Measurements from ENCODE around the gene PHTF1.

Gene PHTF1

GRCh38 chr1:113759333-113760101 is at the start of gene PHTF1:
Gene PHTF1 (minus strand): TSS chr1:113759486. CDS start chr1:113758703, 783 bp downstream.
- DNase-seq (ENCODE audit: low read depth in 2 of 2) = peak; percentile 17 to 49

DNA sequence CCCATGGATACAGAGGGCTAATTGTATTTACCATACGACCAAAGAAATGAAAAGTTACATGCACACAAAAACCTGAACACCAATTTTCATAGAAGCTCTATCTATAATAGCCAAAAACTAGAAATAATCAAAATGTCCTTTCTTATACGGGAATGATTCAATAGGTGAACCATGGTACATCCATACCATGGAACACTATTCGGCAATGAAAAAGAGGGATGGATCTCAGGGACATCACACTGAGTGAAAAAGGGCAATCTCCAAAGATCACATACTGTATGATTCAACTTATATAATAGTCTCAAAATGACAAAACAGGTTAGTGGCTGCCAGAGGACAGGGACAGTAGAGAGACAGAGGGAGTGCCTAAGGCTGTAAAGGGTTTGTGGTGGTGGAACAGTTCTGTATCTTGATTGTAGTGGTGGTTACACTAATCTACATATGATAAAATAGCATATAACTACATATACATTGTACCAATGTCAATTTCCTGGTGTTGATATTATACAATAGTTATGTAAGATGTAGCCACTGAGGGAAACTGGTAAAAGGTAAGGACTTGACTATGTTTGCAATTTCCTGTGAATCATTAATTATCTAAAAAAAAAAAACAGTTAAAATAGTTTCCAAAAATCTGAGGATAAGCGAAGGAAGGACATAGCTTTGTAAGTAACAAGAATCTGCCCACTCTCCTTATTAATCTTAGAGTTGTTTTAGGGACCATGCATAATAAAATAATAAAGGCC is 49.3 kb upstream of the PHTF1 start:
- DNase-seq (ENCODE audit: low read depth in 2 of 2) = no peak

DNA sequence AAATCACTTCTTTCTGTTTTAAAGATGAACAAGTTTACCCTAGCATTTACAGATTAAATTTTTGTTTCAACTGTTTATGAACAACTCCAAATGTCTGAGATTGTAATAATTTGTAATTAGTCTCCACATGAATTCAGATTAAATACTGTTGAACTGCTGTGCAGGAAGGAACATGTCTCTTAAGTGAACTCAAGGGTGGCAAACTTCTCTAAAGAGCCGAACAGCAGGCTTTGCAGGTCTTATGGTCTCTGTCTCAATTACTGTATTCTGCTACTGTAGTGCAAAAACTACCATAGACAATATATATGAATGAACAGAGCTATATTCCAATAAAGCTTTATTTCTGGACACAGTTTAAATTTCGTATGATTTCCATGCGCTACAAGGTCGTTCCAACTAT is 46.4 kb upstream of the PHTF1 start:
- DNase-seq (ENCODE audit: low read depth in 2 of 2) = no peak

DNA sequence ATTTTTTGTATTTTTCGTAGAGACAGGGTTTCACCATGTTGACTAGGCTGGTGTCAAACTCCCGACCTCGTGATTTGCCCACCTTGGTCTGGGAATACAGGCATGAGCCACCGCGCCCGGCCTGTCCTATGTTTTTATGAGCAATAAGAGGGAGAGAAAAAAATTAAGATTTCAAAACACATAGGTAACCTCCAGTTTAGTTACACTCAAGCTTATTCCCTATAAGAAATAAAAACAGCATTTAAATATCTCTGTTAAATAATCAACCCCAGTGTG is 45.9 kb upstream of the PHTF1 start:
- DNase-seq (ENCODE audit: low read depth in 2 of 2) = no peak

DNA sequence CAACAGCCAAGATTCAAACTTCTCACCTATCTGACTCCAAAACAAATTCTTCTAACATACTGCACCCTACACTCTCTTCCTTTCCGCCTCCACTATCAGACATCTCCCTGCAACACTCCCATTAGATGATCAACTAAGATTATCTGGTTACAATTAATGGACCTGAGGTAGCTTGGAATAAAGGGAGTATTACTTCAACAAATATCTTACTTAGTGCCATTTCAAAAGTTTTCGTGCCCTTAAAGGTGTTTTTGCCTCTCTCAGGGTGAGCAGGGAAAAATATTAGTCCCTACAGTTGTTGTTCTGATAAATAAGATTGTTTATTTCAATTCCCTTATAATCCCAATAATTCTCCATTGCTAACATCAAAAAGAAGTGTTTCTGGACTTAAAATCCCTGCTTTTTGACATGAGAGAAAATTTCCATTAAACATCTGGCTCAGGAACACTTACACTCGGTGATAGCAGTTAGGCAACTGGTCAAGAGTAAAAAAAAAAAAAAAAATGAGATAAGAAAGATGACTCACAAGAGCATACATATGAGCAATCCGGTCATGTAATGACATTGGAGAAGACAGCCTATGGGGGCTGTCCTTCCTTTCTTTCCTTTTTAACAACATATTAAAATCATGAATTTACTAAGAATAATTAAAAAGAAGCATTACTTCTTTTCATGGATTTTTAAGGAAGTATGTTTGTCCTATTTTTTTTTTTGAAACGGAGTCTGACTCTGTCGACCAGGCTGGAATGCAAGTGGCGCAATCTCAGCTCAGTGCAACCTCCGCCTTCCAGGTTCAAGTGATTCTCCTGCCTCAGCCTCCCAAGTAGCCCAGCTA is 45.4 kb upstream of the PHTF1 start:
- DNase-seq (ENCODE audit: low read depth in 2 of 2) = no peak

DNA sequence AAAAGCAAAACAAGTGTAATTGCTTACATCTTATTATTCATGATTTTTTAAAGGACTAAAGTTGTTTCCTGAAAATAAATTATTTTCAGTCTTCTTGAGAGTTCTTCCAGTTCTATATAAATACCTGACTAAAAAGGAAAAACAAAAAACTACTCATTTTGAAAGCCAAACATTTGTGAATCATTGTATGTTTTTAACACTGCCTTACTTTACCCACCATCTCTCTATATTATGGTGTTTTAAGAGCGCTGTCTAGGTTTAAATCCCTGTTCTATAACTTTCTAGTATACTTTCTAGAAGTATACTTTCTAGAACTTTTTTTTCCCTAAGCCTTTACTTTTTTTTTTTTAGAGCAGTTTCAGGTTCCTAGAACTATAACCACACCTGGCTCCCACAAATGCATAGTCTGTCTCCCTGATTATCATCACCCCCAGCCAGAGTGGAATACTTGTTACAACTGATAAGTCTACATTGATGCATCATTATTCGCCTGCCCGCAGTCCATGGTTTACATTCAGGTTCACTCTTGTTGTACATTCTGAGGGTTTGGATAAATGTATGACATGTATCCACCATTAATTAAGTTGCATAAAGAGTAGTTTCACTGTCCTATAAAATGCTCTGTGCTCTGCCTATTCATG is 43.2 kb upstream of the PHTF1 start:
- no peak for DNase-seq (ENCODE audit: low read depth in 2 of 2)

- no peak for DNase-seq (ENCODE audit: low read depth in 2 of 2)
These were observed 41.2 kb upstream of the PHTF1 start for GRCh38 chr1:113800487-113800886.

- DNase-seq (ENCODE audit: low read depth in 2 of 2) = no peak
These were observed 38.2 kb upstream of the PHTF1 start for GRCh38 chr1:113797472-113797871.

DNA sequence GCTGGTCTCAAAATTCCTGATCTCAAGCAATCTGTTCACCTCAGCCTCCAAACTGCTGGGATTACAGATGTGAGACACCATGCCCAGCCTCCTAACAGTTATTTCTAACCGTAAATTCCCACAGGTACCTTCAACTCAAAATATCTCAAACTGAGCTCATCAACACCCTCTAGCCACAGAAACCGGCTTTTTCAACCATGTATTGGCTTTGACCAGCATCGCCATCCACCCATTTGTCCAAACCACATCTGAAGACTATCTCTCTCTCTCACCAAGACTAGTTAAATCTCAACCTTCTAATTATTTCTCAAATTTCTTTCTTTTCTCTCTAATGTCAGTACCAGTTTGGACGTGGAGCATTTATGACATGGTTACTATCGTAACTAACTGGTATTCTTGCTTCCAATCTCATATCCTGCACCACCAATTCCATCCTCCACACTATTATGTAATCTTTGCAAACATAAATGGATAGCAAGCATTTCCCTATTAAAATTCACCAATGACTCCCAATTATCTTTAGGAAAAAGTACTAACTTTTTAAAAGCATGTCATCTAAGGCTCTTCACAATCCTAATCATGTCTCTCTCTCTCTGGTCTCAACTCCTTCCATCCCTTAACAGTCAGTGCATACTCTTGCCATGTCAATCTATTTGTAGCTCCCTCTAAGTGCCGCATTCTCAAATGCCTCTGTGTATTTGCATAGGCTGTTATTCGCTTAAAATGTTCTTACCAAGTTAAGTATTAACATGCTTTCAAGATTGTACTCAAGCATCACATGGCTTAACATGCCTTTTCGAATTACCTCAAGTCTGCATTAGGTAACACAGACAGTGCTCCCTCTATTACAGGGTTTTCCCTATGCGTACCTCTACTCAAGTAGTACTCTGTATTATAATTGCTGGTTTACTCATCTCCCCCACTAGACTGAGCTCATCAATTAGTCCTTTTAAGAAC is 34.9 kb upstream of the PHTF1 start:
- no peak for DNase-seq (ENCODE audit: low read depth in 2 of 2)

DNA sequence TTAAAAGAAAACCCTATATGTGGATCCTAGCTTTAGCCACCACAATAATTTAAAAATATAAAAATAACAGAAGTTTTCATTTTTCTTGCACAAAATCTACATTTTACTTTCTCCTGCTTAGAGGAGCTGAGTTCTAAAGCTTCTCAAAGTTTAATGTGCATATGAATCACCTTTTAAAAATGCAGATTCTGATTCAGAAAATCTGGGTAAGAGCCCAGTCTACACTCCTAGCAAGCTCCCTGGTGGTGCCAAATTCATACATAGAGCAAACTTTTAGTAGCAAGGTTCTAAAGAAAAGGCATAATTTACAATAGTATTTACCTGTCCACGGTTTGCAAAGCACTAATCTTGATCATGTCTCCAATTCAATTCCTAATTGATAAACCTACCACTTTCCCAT is 33.7 kb upstream of the PHTF1 start:
- no peak for DNase-seq (ENCODE audit: low read depth in 2 of 2)

GRCh38 chr1:113792471-113792870 is 33.2 kb upstream of the PHTF1 start:
- no peak for DNase-seq (ENCODE audit: low read depth in 2 of 2)

GRCh38 chr1:113788802-113789201 is 29.5 kb upstream of the PHTF1 start:
- no peak for DNase-seq (ENCODE audit: low read depth in 2 of 2)

DNA sequence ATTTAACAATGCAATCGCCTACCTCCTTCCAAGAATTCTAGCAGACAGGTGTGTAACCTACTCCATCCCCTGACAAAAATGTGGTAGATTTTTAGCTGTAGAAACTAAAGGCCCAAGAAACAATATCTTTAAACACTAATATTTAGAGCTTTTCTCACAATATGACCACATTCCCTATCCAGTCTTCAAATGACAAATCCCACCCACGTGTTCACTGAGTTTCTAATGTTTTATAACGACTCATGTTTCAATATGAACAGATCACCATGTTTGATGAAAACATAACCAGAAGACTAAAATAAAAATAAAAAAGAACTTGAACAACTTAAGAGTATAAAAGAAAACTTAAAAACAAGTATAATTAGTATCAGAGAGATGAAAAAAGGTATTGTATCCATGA is 28.4 kb upstream of the PHTF1 start:
- DNase-seq (ENCODE audit: low read depth in 2 of 2) = no peak

GRCh38 chr1:113786069-113786468 is 26.8 kb upstream of the PHTF1 start:
- no peak for DNase-seq (ENCODE audit: low read depth in 2 of 2)

DNA sequence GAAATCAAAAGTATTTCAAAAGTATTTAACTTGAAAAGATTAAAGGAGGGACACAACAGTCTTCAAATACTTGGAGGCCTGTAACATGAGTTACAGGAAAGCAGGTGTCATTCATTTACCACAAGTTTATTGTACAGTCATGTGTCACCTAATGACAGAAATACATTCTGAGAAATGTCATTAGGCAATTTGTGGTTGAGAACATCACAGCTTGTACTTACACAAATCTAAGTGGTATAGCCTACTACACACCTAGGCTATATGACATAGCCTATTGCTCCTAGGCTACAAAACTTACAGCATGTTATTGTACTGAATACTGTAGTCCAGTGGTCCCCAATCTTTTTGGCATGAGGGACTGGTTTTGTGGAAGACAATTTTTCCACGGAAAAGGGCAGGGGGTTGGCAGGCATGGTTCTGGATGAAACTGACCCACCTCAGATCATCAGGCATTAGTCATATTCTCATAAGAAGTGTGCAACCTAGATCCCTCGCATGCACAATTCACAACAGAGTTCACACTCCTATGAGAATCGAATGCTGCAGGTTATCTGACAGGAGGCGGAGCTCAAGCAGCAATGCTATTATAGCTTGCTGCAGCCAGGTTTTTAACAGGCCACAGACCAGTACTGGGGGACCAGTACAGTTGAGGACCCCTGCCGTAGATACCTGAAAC is 25.0 kb upstream of the PHTF1 start:
- peak in 1 of 2 experiments; percentile 6 for DNase-seq (ENCODE audit: low read depth in 2 of 2)

DNA sequence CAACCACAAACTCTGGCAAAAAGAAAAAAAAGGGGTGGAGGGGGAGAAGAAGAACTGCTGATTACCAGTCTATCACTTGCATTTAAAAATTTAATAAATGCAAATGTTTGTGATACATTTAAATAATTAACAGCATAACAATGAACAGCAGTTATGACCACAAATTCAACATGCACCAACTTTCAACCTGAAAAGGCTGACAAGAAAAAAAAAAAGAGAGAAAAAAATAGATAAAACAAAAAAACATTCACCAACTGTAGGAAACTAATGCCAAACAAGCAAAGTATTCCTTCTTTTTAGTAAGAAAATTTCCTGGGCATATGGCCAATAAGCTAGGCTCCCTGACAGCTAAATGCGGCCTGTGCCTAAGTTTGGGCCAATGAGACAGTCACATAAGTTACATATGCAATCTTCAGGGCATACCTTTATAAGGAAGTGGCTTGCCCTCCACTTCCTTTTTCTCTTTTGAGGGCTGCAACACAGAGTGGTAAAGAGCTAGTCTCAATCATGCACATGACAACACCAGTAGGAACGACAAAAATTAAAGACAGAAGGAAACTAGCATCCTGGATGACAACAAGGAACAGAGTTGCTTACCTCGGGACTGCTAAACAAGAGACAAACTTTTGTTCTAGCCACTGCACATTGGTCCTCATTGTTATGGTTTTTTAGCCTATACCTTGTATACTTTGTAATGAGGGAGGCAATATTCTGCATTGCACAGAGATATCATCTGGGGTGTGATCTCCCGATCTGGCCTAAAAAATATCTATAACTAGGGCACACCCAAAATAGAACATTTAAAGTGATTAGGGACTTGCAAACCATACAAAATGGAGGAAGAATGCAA is 24.2 kb upstream of the PHTF1 start:
- DNase-seq (ENCODE audit: low read depth in 2 of 2) = no peak

GRCh38 chr1:113782406-113782805 is 23.1 kb upstream of the PHTF1 start:
- DNase-seq (ENCODE audit: low read depth in 2 of 2) = no peak

DNA sequence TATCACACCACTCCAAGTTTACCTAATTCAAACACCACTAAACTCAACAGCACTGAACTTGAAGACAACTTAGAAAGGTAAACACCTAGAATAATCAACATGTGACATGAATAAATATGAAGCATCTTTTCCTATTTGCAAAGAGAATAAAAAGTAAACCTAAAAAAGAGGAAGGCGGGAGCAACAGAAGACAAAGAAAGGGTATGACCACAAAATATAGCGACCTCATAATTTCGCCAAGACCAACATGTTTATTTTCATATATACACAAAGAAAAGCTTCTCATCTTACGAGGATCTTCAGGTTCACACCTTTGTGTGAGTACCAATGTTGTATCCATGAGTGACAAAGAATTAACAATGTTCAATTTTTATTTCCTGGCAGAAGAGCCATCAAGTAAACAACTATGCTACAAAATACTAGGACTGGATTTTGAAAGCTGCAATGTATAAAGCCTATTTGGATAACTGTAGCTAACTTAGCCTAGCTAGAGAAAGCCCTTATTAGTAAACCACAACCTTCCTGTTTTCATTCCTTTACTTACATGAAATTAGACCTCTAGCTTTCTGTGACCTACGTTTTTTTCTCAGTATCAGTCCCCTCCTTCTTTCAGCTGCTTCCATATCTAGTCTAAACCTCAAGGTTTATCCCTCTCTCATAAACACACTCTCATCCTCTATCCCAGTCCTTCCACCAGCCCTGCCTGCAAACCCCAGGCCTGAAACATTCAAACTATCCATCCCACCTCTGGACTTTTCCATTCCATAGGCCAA is 21.3 kb upstream of the PHTF1 start:
- no peak for DNase-seq (ENCODE audit: low read depth in 2 of 2)

DNA sequence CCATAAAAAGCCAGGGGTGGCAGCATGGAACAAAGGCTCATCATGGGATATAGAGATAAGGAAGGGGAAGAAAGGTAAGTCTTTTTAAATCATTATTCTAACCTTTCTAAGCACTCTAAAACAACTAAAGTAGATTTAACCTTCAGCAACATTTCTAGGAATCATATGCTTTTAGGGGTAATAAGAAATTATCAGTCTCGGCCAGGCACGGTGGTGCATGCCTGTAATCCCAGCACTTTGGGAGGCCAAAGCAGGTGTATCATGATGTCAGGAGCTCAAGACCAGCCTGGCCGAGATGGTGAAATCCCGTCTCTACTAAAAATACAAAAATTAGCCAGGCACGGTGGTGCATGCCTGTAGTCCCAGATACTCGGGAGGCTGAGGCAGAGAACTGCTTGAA is 20.3 kb upstream of the PHTF1 start:
- no peak for DNase-seq (ENCODE audit: low read depth in 2 of 2)
